Epithelial cell of esophagus (primary cell): Measurements from ENCODE around the gene PWWP2B.

Experiments
- DNase-seq: peaks from one replicate; pipeline ENCODE4 v3.0.0; 2010; ENCODE audit warnings: low read depth
- H3K4me3 ChIP-seq: 2 replicates; pipeline ENCODE4 v1.5.1; 2011; ENCODE audit warnings: mild to moderate bottlenecking, low read length, control low read depth
- TF ChIP-seq, protein P1 (sequence below): IDR thresholded peaks from 2 replicates; pipeline ENCODE4 v1.5.1; 2011; ENCODE audit warnings: low read depth, mild to moderate bottlenecking, low read length, control low read depth, inconsistent platforms; ENCODE audit not compliant: insufficient read depth; ENCODE audit errors: missing control alignments

Gene PWWP2B

DNA sequence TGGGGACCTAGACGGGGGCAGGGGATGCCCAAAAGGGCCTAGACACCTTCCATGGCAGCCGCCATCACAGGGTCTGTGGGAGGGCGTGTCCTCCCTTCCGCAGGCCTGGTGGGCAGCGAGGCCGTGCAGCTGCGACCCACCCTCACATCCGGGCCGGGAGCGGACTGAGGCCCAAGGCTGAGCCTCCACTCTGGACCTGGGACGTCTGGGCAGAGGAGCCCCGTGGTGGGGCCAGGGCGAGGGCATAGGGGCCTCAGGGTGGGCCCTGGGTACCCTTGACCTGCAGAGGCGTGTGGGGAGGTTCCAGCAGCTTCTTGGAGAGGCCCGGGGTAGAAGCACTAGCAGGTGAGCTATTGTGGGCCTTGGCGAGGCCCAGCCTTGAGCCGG is 49.2 kb downstream of the PWWP2B start:
- H3K4me3 ChIP-seq, result no peak overlapping the region
- TF ChIP-seq, protein P1, sequence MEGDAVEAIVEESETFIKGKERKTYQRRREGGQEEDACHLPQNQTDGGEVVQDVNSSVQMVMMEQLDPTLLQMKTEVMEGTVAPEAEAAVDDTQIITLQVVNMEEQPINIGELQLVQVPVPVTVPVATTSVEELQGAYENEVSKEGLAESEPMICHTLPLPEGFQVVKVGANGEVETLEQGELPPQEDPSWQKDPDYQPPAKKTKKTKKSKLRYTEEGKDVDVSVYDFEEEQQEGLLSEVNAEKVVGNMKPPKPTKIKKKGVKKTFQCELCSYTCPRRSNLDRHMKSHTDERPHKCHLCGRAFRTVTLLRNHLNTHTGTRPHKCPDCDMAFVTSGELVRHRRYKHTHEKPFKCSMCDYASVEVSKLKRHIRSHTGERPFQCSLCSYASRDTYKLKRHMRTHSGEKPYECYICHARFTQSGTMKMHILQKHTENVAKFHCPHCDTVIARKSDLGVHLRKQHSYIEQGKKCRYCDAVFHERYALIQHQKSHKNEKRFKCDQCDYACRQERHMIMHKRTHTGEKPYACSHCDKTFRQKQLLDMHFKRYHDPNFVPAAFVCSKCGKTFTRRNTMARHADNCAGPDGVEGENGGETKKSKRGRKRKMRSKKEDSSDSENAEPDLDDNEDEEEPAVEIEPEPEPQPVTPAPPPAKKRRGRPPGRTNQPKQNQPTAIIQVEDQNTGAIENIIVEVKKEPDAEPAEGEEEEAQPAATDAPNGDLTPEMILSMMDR, result no peak
- no peak for DNase-seq

DNA sequence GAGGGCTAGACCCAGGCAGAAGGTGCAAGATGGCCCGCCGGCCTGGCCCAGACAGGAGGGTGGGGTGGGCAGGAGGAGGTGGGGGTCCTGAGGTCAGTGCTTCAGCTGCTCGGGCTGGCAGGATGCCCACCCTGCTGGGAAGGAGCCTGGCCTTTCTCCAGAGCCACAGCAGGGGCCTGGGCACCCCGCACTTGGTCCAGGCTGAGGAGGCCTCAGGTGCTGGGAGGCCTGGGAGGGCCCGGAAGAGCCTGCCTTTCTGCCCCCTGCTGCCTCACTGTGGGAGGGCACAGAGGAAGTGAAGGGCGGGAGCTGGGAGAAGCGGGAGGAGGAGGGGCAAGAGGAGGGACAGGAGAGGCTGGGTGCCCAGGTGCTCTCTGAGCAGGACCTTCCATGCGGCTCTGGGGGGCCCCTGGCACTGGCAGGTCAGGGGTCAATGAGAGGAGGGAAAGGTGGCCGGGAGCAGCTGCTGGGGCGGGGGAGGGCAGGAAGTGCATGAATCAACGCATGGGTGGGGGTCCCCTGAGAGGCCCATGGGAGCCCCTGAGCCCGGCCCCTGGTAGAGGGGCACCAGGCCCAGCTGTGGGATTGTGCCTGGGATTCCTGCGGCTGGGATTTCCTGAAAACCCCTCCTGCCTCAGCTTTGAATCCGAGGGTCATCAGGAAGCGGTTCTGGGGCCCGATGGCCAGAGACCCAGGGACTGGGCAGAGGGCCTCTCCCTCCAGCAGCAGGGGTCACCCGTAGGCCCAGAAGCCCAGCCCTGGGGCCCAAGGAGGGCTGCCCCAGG is 49.9 kb downstream of the PWWP2B start:
- H3K4me3 ChIP-seq, result peak overlapping the region; percentile 53
- peak; percentile 88 for DNase-seq
- TF ChIP-seq, protein P1, result peak; percentile 78

DNA sequence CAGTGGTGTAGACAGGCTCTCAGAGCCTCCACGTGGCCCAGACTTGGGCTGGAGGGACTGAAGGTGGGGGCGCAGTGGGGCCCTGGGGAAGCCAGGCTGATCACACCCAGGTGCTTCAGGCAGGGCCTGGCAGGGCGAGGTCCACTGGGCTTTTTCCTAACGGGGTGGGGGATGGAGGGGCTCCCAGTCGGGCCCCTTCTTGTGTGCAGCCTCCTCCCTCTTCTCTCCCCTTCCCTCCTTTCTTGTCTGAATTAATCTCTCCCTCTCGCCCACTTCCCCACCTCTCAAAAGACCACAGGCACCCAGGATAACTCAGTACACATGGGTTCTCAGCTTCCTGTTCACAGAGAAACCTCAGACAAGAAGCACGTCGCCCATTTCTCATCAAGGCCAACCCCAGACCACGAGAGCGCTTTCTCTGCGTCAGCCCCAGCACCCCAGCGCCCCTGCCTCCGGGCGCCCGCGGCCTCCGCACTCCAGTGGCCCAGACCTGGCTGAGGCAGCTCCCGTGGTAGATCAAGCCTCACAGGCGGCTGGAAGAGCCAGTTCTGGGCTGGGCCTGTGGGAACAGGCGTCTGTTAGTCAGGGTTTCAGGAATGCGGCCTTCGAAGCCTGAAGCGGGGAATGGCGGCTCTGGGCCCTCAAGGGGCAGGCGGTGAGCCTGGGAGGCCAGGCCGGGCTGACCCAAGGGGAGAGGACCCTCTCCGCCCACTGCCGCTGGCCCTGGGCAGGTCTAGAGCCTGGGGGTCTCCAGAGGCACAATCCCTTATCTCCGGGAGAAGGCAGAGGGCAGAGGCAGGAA is 50.6 kb downstream of the PWWP2B start:
- peak; percentile 99 for DNase-seq
- H3K4me3 ChIP-seq, result peak overlapping the region; percentile 53
- TF ChIP-seq, protein P1, result no peak

DNA sequence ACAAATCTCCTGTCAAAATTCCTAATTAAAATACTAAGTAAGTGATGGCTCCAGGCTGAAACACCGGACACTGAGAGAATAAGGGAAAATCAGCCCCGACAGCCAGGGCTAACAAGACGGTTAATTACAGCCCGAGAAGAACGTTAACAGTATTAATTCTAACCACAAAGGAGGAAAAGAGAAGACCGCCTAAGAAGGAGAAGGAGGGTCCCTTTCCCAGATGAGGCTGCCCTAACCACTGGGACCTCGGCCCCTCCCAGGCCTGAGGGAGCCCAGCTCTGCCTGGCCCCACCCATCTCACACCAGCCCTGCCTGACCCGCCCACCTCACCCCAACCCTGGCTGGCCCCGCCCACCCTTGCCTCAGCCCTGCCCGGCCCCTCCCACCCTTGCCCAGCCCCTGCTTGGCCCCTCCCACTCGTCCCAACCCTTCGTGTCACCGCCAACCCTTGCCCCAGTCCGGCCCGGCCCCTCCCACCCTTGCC is 51.3 kb downstream of the PWWP2B start:
- DNase-seq, result peak; percentile 92
- TF ChIP-seq, protein P1, result no peak
- peak overlapping the region; percentile 13 for H3K4me3 ChIP-seq

DNA sequence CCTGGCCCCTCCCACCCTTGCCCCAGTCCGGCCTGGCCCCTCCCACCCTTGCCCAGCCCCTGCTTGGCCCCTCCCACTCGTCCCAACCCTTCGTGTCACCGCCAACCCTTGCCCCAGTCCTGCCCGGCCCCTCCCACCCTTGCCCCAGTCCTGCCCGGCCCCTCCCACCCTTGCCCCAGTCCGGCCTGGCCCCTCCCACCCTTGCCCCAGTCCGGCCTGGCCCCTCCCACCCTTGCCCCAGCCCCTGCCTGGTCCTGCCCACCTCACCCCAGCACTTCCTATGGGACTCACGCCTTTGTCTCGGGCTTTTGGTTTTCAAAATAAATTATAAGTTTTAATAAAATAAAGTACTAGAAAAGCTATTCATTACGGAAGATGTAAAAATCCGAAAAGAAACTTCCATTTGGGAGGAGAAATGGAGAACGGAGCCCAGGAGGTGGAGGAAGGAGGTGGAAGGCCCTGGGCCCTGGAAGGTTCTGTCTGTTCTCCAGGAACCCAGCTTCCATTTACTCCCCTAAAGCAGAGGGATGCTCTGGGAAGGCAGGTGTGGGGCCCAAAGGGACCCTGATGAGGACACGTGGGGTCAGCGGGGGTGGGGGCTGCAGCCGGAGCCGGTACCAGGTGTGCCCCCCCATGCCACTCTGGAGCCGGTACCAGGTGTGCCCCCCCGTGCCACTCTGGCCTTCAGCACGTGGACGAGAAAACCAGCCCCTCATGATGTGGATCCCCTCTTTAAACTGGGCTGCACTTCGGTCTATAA is 52.2 kb downstream of the PWWP2B start:
- TF ChIP-seq, protein P1, result no peak
- H3K4me3 ChIP-seq, result no peak overlapping the region
- peak; percentile 33 for DNase-seq

DNA sequence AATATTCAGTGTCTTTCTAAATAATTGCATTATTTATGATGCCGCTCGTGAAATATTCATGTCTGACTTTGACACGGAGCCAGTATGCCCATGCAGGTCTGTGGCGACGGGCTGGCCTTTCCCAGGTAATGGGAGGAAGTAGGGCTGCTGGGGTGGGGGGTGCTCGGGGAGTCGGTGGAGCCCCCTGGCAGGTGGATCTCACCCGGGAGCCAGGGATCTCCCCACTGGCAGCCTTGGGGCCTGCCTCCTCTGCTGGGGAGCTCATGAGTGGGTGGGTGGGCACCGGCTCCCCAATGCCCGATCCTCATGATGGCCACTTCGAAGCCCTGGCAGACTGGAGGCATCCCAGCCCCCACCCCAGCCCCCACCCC is 52.8 kb downstream of the PWWP2B start:
- TF ChIP-seq, protein P1, result no peak
- H3K4me3 ChIP-seq, result no peak overlapping the region
- DNase-seq, result no peak
